ENCODE data around the gene AZU1.
"Not testable (repeated sequence)": the region's sequence is repeated elsewhere in the genome, so short reads cannot be mapped to it uniquely, and the experiment has no call there.

DNA sequence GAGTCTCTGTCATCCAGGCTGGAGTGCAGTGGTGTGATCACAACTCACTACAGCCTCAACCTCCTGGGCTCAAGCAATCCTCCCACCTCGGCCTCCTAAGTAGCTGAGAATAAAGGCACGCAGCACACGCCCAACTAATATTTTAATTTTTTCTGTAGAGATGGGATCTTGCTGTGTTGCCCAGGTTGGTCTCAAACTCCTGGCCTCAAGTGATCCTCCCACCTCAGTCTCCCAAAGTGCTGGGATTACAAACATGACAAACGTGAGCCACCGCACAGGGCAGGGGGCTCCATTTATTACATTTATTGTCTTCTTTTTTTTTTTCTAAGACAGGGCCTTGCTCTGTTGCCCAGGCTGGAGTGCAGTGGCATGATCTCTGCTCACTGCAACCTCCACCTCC lies 7.4 kb upstream of the AZU1 start:
- not testable (repeated sequence) for TF ChIP-seq POLR2A (IDR thresholded peaks at IDR 0.05; ENCODE audit: low read length); GATA1 (IDR thresholded peaks at IDR 0.05; ENCODE audit: low read depth, low read length)

Measured in erythroblast (primary cell).